ENCODE measurements around the gene ZNF511.
A peak's percentile ranks its signal among the peaks of the same experiment; 100 is the strongest.

Gene ZNF511

GRCh38 chr10:133292919-133293809 is 15.6 kb upstream of the ZNF511 start:
- DNase-seq (ENCODE audit: low read depth in 2 of 2): no peak

GRCh38 chr10:133293810-133294119 is 14.9 kb upstream of the ZNF511 start:
- DNase-seq (ENCODE audit: low read depth in 2 of 2): no peak

- no peak for DNase-seq (ENCODE audit: low read depth in 2 of 2)
These were observed 14.5 kb upstream of the ZNF511 start for GRCh38 chr10:133294189-133294588.

GRCh38 chr10:133295426-133296320 is 13.0 kb upstream of the ZNF511 start:
- DNase-seq (ENCODE audit: low read depth in 2 of 2): no peak

GRCh38 chr10:133297504-133297903 is 11.2 kb upstream of the ZNF511 start:
- no peak for DNase-seq (ENCODE audit: low read depth in 2 of 2)

- DNase-seq (ENCODE audit: low read depth in 2 of 2): no peak
These were observed 10.2 kb upstream of the ZNF511 start for GRCh38 chr10:133298466-133298865.

GRCh38 chr10:133299224-133299623 is 9.5 kb upstream of the ZNF511 start:
- DNase-seq (ENCODE audit: low read depth in 2 of 2): no peak

GRCh38 chr10:133299738-133300137 is 9.0 kb upstream of the ZNF511 start:
- DNase-seq (ENCODE audit: low read depth in 2 of 2): no peak

GRCh38 chr10:133302230-133302629 is 6.5 kb upstream of the ZNF511 start:
- DNase-seq (ENCODE audit: low read depth in 2 of 2): no peak

GRCh38 chr10:133303206-133303605 is 5.5 kb upstream of the ZNF511 start:
- no peak for DNase-seq (ENCODE audit: low read depth in 2 of 2)

GRCh38 chr10:133306097-133306476 is 2.6 kb upstream of the ZNF511 start:
- DNase-seq (ENCODE audit: low read depth in 2 of 2): no peak

GRCh38 chr10:133306941-133307379 is 1.8 kb upstream of the ZNF511 start:
- DNase-seq (ENCODE audit: low read depth in 2 of 2): no peak

- DNase-seq (ENCODE audit: low read depth in 2 of 2): peak; percentile 69 to 81
These were observed 816 bp upstream of the ZNF511 start for GRCh38 chr10:133307776-133308420.

- DNase-seq (ENCODE audit: low read depth in 2 of 2): peak; percentile 87 to 92
These were observed 496 bp downstream of the ZNF511 start for GRCh38 chr10:133309100-133309719.

GRCh38 chr10:133309720-133310398 is 1.1 kb downstream of the ZNF511 start:
- DNase-seq (ENCODE audit: low read depth in 2 of 2): no peak

GRCh38 chr10:133310399-133310755 is 1.7 kb downstream of the ZNF511 start:
- DNase-seq (ENCODE audit: low read depth in 2 of 2): no peak

- DNase-seq (ENCODE audit: low read depth in 2 of 2): no peak
These were observed 2.1 kb downstream of the ZNF511 start for GRCh38 chr10:133310789-133311188.

- DNase-seq (ENCODE audit: low read depth in 2 of 2): no peak
These were observed 2.9 kb downstream of the ZNF511 start for GRCh38 chr10:133311570-133311969.

GRCh38 chr10:133312016-133312768 is 3.5 kb downstream of the ZNF511 start:
- DNase-seq (ENCODE audit: low read depth in 2 of 2): no peak

- no peak for DNase-seq (ENCODE audit: low read depth in 2 of 2)
These were observed 4.0 kb downstream of the ZNF511 start for GRCh38 chr10:133312769-133313145.

GRCh38 chr10:133313192-133313591 is 4.5 kb downstream of the ZNF511 start:
- no peak for DNase-seq (ENCODE audit: low read depth in 2 of 2)

All from stimulated activated CD4-positive, alpha-beta T cell treated with anti-CD3 and anti-CD28 coated beads, Interleukin-15, amount 100 ng/mL, for 48 hours (primary cell).